IMR-90 (cell line): ENCODE data around the gene KRT7. TPM values are rescaled to one million over a fixed set of nuclear protein-coding genes. Genes with fewer than 3 reads are reported as not detected.

Experiments used
- ATAC-seq: fragments of 200-7000 bp; cut with Tn5 transposase; 2 replicates; pipeline ENCODE4 v1.9.1; 2020; ENCODE audit warnings: low read depth, mild to moderate bottlenecking, moderate library complexity
- BruUV-seq: library from RNA; stranded (reverse); fragments of 400-500 nt; replicated peaks from 2 replicates; lab custom pipeline; 2021; lab: Mats Ljungman, UMichigan
- CTCF ChIA-PET: fragments of 300-600 bp; formaldehyde crosslinking; extraction: SDS; loops from one replicate; lab custom pipeline; 2021; ENCODE audit warnings: antibody characterized with exemption; lab: Yijun Ruan, JAX
- POLR2A ChIA-PET: fragments of 300-600 bp; sonication (Branson Sonifier 250); formaldehyde crosslinking; loops from one replicate; lab custom pipeline; 2022; ENCODE audit warnings: antibody characterized with exemption; ENCODE audit not compliant: unreplicated experiment; lab: Charles Lee
- DNase-seq: peaks from one replicate; pipeline ENCODE4 v3.0.0; 2013
- H2AFZ ChIP-seq: replicated peaks from 2 replicates; pipeline ENCODE3; 2013; ENCODE audit warnings: low read length, mild to moderate bottlenecking; ENCODE audit not compliant: poor library complexity
- H2AK5ac ChIP-seq: 2 replicates; pipeline ENCODE4 v1.6.1; 2013; ENCODE audit warnings: low read depth, low read length, inconsistent platforms
- H2AK9ac ChIP-seq: replicated peaks from 2 replicates; pipeline ENCODE3; 2013; ENCODE audit warnings: mild to moderate bottlenecking, low read depth, low read length, moderate library complexity; ENCODE audit not compliant: poor library complexity
- H2BK120ac ChIP-seq: 2 replicates; pipeline ENCODE4 v1.6.1; 2013; ENCODE audit warnings: low read depth, low read length, inconsistent platforms
- H2BK15ac ChIP-seq: 3 replicates; pipeline ENCODE4 v1.6.1; 2013; ENCODE audit warnings: low read depth, low read length, inconsistent platforms
- H2BK20ac ChIP-seq: 2 replicates; pipeline ENCODE4 v1.6.1; 2013; ENCODE audit warnings: low read depth, mild to moderate bottlenecking, inconsistent platforms, low read length, moderate library complexity
- H2BK5ac ChIP-seq: 2 replicates; pipeline ENCODE4 v1.6.1; 2013; ENCODE audit warnings: mild to moderate bottlenecking, low read depth, low read length, inconsistent platforms; ENCODE audit not compliant: poor library complexity, severe bottlenecking
- H3K14ac ChIP-seq: replicated peaks from 2 replicates; pipeline ENCODE4 v1.6.1; 2013; ENCODE audit warnings: low read depth, low read length, inconsistent platforms
- H3K18ac ChIP-seq: 2 replicates; pipeline ENCODE4 v1.6.1; 2013; ENCODE audit warnings: low read depth, low read length, control low read depth
- H3K23ac ChIP-seq: 2 replicates; pipeline ENCODE4 v1.6.1; 2013; ENCODE audit warnings: low read depth, low read length, inconsistent platforms
- H3K27ac ChIP-seq: 2 replicates; pipeline ENCODE4 v1.5.1; 2013; ENCODE audit warnings: mild to moderate bottlenecking, control low read depth, low read length; ENCODE audit not compliant: insufficient read depth
- H3K27me3 ChIP-seq: 2 replicates; pipeline ENCODE4 v1.6.1; 2013; ENCODE audit warnings: low read length; ENCODE audit not compliant: control insufficient read depth, insufficient read depth
- H3K36me3 ChIP-seq: 2 replicates; pipeline ENCODE4 v1.6.1; 2013; ENCODE audit warnings: low read length, mixed read lengths; ENCODE audit not compliant: control insufficient read depth, insufficient read depth
- H3K4ac ChIP-seq: 2 replicates; pipeline ENCODE4 v1.6.1; 2013; ENCODE audit warnings: low read depth, low read length, inconsistent platforms
- H3K4me1 ChIP-seq: 2 replicates; pipeline ENCODE4 v1.6.1; 2013; ENCODE audit warnings: low read length, mixed read lengths; ENCODE audit not compliant: control insufficient read depth, insufficient read depth
- H3K4me2 ChIP-seq: 2 replicates; pipeline ENCODE4 v1.6.1; 2013; ENCODE audit warnings: low read depth, mild to moderate bottlenecking, control low read depth, low read length, moderate library complexity
- H3K4me3 ChIP-seq: 2 replicates; pipeline ENCODE4 v1.5.1; 2013; ENCODE audit warnings: low read depth, mild to moderate bottlenecking, control low read depth, low read length, moderate library complexity; ENCODE audit not compliant: insufficient read depth
- H3K56ac ChIP-seq: 2 replicates; pipeline ENCODE4 v1.6.1; 2013; ENCODE audit warnings: low read length, inconsistent platforms; ENCODE audit not compliant: insufficient read depth; ENCODE audit errors: extremely low read depth
- H3K79me1 ChIP-seq, 2 experiments: 2 replicates each; pipeline ENCODE4 v1.6.1; 2013; ENCODE audit warnings: low read length in 2 of 2, inconsistent platforms in 1 of 2, low read depth in 1 of 2
- H3K9ac ChIP-seq: 2 replicates; pipeline ENCODE4 v1.6.1; 2013; ENCODE audit warnings: low read depth, low read length, control low read depth
- H3K9me1 ChIP-seq: 2 replicates; pipeline ENCODE4 v1.6.1; 2013; ENCODE audit warnings: low read length, inconsistent platforms; ENCODE audit not compliant: insufficient read depth
- H3K9me3 ChIP-seq: 2 replicates; pipeline ENCODE4 v1.6.1; 2013; ENCODE audit warnings: low read length; ENCODE audit not compliant: control insufficient read depth, insufficient read depth
- H4K20me1 ChIP-seq: 2 replicates; pipeline ENCODE4 v1.6.1; 2013; ENCODE audit warnings: low read length, inconsistent platforms; ENCODE audit not compliant: insufficient read depth
- H4K5ac ChIP-seq: 2 replicates; pipeline ENCODE4 v1.6.1; 2013; ENCODE audit warnings: mild to moderate bottlenecking, low read depth, low read length, control low read depth
- H4K8ac ChIP-seq, 2 experiments: 2 replicates each; pipeline ENCODE4 v1.6.1; 2013; ENCODE audit warnings: low read depth in 2 of 2, low read length in 2 of 2, control low read depth in 1 of 2, inconsistent platforms in 1 of 2
- H4K91ac ChIP-seq: 2 replicates; pipeline ENCODE4 v1.6.1; 2013; ENCODE audit warnings: low read depth, low read length, inconsistent platforms; ENCODE audit not compliant: insufficient read depth
- BHLHE40 ChIP-seq: fragments of 150-350 bp; IDR thresholded peaks from 2 replicates; pipeline ENCODE4 v1.6.1; 2016; ENCODE audit warnings: mild to moderate bottlenecking, low read depth, low read length
- CHD1 ChIP-seq: IDR thresholded peaks from 2 replicates; pipeline ENCODE4 v1.6.1; 2012; ENCODE audit warnings: low read depth, low read length, improper control_type of control experiment
- ELK1 ChIP-seq: fragments of 150-350 bp; IDR thresholded peaks from 2 replicates; pipeline ENCODE4 v1.6.1; 2016; ENCODE audit warnings: low read depth, mild to moderate bottlenecking, low read length, moderate library complexity, borderline replicate concordance
- MAFK ChIP-seq: IDR thresholded peaks from 2 replicates; pipeline ENCODE4 v1.6.1; 2012; ENCODE audit warnings: low read depth, low read length, improper control_type of control experiment
- MAZ ChIP-seq: IDR thresholded peaks from 2 replicates; pipeline ENCODE4 v1.6.1; 2012; ENCODE audit warnings: low read depth, mild to moderate bottlenecking, low read length, improper control_type of control experiment, moderate library complexity, borderline replicate concordance
- POLR2A ChIP-seq: IDR thresholded peaks from 2 replicates; pipeline ENCODE4 v1.6.1; 2012; ENCODE audit warnings: mild to moderate bottlenecking, low read depth, low read length
- RCOR1 ChIP-seq: IDR thresholded peaks from 2 replicates; pipeline ENCODE4 v1.6.1; 2012; ENCODE audit warnings: mild to moderate bottlenecking, low read length, improper control_type of control experiment; ENCODE audit not compliant: insufficient replicate concordance
- RFX5 ChIP-seq: IDR thresholded peaks from 2 replicates; pipeline ENCODE4 v1.8.0; 2012; ENCODE audit warnings: low read depth, mild to moderate bottlenecking, low read length, moderate library complexity
- SMC3 ChIP-seq: fragments of 150-350 bp; IDR thresholded peaks from 2 replicates; pipeline ENCODE4 v1.6.1; 2016; ENCODE audit warnings: low read depth, mild to moderate bottlenecking, antibody characterized with exemption, low read length, moderate library complexity
- USF2 ChIP-seq: fragments of 150-350 bp; IDR thresholded peaks from 2 replicates; pipeline ENCODE4 v1.6.1; 2017; ENCODE audit warnings: mild to moderate bottlenecking, antibody characterized with exemption, low read length, low read depth
- WGBS, 2 experiments: methylation state at CpG; one replicate each; pipeline versions ENCODE4 v1.1.5 to v1.1.7; 2013; ENCODE audit warnings: missing lambda C conversion rate in 2 of 2; ENCODE audit not compliant: insufficient read length in 1 of 2; ENCODE audit errors: extremely low coverage in 2 of 2; 5-methylcytosine and 5-hydroxymethylcytosine counted together
- dilution Hi-C: fragments of 300-500 bp; cut with HindIII; formaldehyde crosslinking; loops from one replicate; pipeline ENCODE4 v1.14.3; 2018; ENCODE audit warnings: low sequenced_read_pairs; ENCODE audit not compliant: unreplicated experiment
- in situ Hi-C: fragments of 300-500 bp; cut with MboI; formaldehyde crosslinking; loops from 3 replicates; pipeline ENCODE4 v1.14.3; 2019; ENCODE audit warnings: low sequenced_read_pairs, inconsistent platforms, mixed read lengths
- intact Hi-C: fragments of 100-400 bp; cut with micrococcal nuclease; formaldehyde crosslinking; loops from 2 replicates; pipeline ENCODE4 v1.10.0; 2022
- polyA plus RNA-seq, 3 experiments: library from polyadenylated mRNA; depleted of rRNA; stranded (reverse); fragments of >200 nt; gene quantifications; 2 replicates each; pipeline ENCODE4 v1.2.3, GENCODE V29; 2012; ENCODE audit warnings: low replicate concordance in 1 of 3
- total RNA-seq: library from RNA; depleted of rRNA; stranded (reverse); fragments of >200 nt; gene quantifications from 2 replicates; pipeline ENCODE4 v1.2.3, GENCODE V29; 2012
- TF ChIP-seq, protein P1 (sequence below): conservative IDR thresholded peaks from 2 replicates; pipeline ENCODE4 v1.5.1; 2012; ENCODE audit warnings: mild to moderate bottlenecking, low read depth, low read length, improper control_type of control experiment

The KRT7 gene
- total and polyA plus RNA-seq, 2 of the 4 experiments (the other 2 are of a cell fraction) = 0.54 to 1.7 TPM

GRCh38 chr12:52242442-52243258, 9.6 kb downstream of the KRT7 start:
- H3K27me3 ChIP-seq = no peaks in the 10 kb centered on the region
- no peaks in the 10 kb centered on the region for H4K20me1 ChIP-seq
- no peak overlapping the region for H3K27ac ChIP-seq
- H4K5ac ChIP-seq = no peak overlapping the region
- peak overlapping the region; percentile 97 for H2BK15ac ChIP-seq
- H3K4me2 ChIP-seq = no peak overlapping the region
- H3K14ac ChIP-seq = peak overlapping the region; percentile 92; the same call in 1 of the 2 replicates
- H2AK5ac ChIP-seq = peak overlapping the region; percentile 96
- H3K4me1 ChIP-seq = peaks cover 22% of the 10 kb centered on the region
- BruUV-seq = no TSS peak
- H4K91ac ChIP-seq = peak overlapping the region; percentile 95
- H3K9me3 ChIP-seq = no peaks in the 10 kb centered on the region
- CTCF ChIA-PET = no interaction called here
- intact Hi-C loops (no loop called here), dilution Hi-C loops (no loop called here), in situ Hi-C loops (no loop called here)
- ATAC-seq (no peak), DNase-seq (no peak)
- WGBS, 2 experiments = 100% methylated on average over 6 of the region's 11 CpGs; no CpG with 5 or more reads in 1 of the 2 experiments
- H2BK120ac ChIP-seq = peak overlapping the region; percentile 100
- TF ChIP-seq BHLHE40 (no peak), CHD1 (no peak), USF2 (no peak), POLR2A (no peak), RCOR1 (no peak), RFX5 (no peak), SMC3 (no peak), MAZ (no peak), MAFK (no peak), ELK1 (no peak)
- TF ChIP-seq, protein P1, sequence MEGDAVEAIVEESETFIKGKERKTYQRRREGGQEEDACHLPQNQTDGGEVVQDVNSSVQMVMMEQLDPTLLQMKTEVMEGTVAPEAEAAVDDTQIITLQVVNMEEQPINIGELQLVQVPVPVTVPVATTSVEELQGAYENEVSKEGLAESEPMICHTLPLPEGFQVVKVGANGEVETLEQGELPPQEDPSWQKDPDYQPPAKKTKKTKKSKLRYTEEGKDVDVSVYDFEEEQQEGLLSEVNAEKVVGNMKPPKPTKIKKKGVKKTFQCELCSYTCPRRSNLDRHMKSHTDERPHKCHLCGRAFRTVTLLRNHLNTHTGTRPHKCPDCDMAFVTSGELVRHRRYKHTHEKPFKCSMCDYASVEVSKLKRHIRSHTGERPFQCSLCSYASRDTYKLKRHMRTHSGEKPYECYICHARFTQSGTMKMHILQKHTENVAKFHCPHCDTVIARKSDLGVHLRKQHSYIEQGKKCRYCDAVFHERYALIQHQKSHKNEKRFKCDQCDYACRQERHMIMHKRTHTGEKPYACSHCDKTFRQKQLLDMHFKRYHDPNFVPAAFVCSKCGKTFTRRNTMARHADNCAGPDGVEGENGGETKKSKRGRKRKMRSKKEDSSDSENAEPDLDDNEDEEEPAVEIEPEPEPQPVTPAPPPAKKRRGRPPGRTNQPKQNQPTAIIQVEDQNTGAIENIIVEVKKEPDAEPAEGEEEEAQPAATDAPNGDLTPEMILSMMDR = no peak
- H2AK9ac ChIP-seq = no peak overlapping the region
- H3K4me3 ChIP-seq = no peak overlapping the region
- H2BK5ac ChIP-seq = no peak overlapping the region
- H2AFZ ChIP-seq = peak overlapping the region; percentile 29
- H3K79me1 ChIP-seq = peaks cover 0 to 6% of the 10 kb centered on the region in 2 experiments; a peak in 1 of 4 replicates
- H3K56ac ChIP-seq = no peak overlapping the region
- peak overlapping the region; percentile 99 for H2BK20ac ChIP-seq
- H4K8ac ChIP-seq = peak overlapping the region in 1 of 2 experiments; percentile 89; a peak in 2 of 4 replicates
- H3K4ac ChIP-seq = peak overlapping the region; percentile 99
- peaks cover 24% of the 10 kb centered on the region for H3K9me1 ChIP-seq
- H3K9ac ChIP-seq = no peak overlapping the region
- H3K36me3 ChIP-seq = no peaks in the 10 kb centered on the region
- no peak overlapping the region for H3K18ac ChIP-seq
- no peak overlapping the region for H3K23ac ChIP-seq
- POLR2A ChIA-PET = no interaction called here
